ENCODE measurements around the gene FAXC. TPM values are rescaled to one million over a fixed set of nuclear protein-coding genes. Genes with fewer than 3 reads are reported as not detected.

FAXC gene
- total RNA-seq, 1 experiment from 2014 or later, result 1.5 TPM

- BruUV-seq (replicated peaks), result no TSS peak
- CTCF ChIA-PET, result no interaction called here
- H3K4me3 Mint-ChIP-seq (ENCODE audit: low read depth, unreplicated experiment), result no peak overlapping the region
- H3K4me1 Mint-ChIP-seq (ENCODE audit: low read depth, unreplicated experiment), result no peaks in the 10 kb centered on the region
- DNase-seq, result no peak
- no peaks in the 10 kb centered on the region for H3K36me3 Mint-ChIP-seq (ENCODE audit: insufficient read depth, unreplicated experiment)
- no peaks in the 10 kb centered on the region for H3K9me3 Mint-ChIP-seq (ENCODE audit: low read depth, unreplicated experiment)
- no peak for TF ChIP-seq CTCF (IDR thresholded peaks at IDR 0.05; ENCODE audit: unreplicated experiment)
- intact Hi-C loops (cut with micrococcal nuclease; ENCODE audit: unreplicated experiment), result no loop called here
- peaks cover 25% of the 10 kb centered on the region for H3K27me3 Mint-ChIP-seq (ENCODE audit: unreplicated experiment)
- H3K27ac Mint-ChIP-seq (ENCODE audit: unreplicated experiment), result no peak overlapping the region
Measured at GRCh38 chr6:99307295-99307907, 42.1 kb downstream of the FAXC start.

- intact Hi-C loops (cut with micrococcal nuclease; ENCODE audit: unreplicated experiment), result no loop called here
- peaks cover 30% of the 10 kb centered on the region for H3K27me3 Mint-ChIP-seq (ENCODE audit: unreplicated experiment)
- CTCF ChIA-PET, result no interaction called here
- no peaks in the 10 kb centered on the region for H3K4me1 Mint-ChIP-seq (ENCODE audit: low read depth, unreplicated experiment)
- no peaks in the 10 kb centered on the region for H3K9me3 Mint-ChIP-seq (ENCODE audit: low read depth, unreplicated experiment)
- no peak overlapping the region for H3K4me3 Mint-ChIP-seq (ENCODE audit: low read depth, unreplicated experiment)
- H3K27ac Mint-ChIP-seq (ENCODE audit: unreplicated experiment), result no peak overlapping the region
- DNase-seq, result no peak
- no peaks in the 10 kb centered on the region for H3K36me3 Mint-ChIP-seq (ENCODE audit: insufficient read depth, unreplicated experiment)
- no peak for TF ChIP-seq CTCF (IDR thresholded peaks at IDR 0.05; ENCODE audit: unreplicated experiment)
- no TSS peak for BruUV-seq (replicated peaks)
Measured at GRCh38 chr6:99306341-99306740, 43.1 kb downstream of the FAXC start.

DNA sequence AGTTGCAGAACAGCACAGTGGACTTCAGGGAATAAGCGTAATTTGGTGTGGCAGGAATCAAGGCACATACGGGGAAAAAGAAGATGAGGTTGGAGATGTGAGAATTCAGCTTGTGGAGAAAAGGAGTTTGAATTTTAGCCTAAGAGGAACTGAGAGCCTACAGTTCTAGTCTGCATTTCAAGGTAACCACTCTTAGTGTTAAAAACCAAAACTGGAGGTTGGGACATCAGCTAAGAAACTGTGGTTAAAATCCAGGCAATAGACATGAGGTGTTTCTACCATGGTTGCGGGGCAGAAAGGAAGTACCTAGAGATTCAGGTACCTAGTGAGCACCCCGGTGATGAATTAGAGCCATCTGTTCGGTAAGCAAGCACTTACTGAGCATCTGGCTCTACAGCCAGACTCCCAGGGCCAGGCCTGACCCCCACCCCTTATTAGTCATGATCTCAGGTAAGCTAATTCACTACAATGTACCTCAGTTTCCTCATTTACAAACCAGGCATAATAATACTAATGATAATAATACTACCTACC lies 44.4 kb downstream of the FAXC start:
- CTCF ChIA-PET, result no interaction called here
- no TSS peak for BruUV-seq (replicated peaks)
- H3K9me3 Mint-ChIP-seq (ENCODE audit: low read depth, unreplicated experiment), result no peaks in the 10 kb centered on the region
- intact Hi-C loops (cut with micrococcal nuclease; ENCODE audit: unreplicated experiment), result no loop called here
- H3K27me3 Mint-ChIP-seq (ENCODE audit: unreplicated experiment), result peaks cover 42% of the 10 kb centered on the region
- no peak for TF ChIP-seq CTCF (IDR thresholded peaks at IDR 0.05; ENCODE audit: unreplicated experiment)
- no peak overlapping the region for H3K4me3 Mint-ChIP-seq (ENCODE audit: low read depth, unreplicated experiment)
- H3K4me1 Mint-ChIP-seq (ENCODE audit: low read depth, unreplicated experiment), result no peaks in the 10 kb centered on the region
- no peak overlapping the region for H3K27ac Mint-ChIP-seq (ENCODE audit: unreplicated experiment)
- DNase-seq, result no peak
- no peaks in the 10 kb centered on the region for H3K36me3 Mint-ChIP-seq (ENCODE audit: insufficient read depth, unreplicated experiment)

DNA sequence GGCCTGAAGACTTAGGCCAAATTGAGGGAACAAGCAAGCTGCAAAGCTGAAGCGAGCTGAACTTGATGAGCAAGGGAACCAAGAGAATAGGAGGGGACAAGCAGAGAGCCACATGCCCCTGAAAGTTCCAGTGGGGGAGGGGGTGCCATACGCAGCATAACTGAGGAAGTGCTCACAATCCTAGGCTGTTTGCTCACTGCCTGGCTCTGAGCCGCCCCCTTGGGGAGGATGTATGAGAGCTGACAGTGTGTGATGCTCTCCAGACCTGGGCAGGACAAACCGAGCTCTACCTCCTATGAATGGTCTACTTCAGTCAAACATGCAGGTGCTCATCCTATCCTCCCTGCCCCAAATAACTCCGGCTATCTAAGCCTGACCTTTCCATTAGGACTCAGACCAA lies 52.1 kb downstream of the FAXC start:
- intact Hi-C loops (cut with micrococcal nuclease; ENCODE audit: unreplicated experiment), result no loop called here
- Mint-ChIP-seq H3K27ac (ENCODE audit: unreplicated experiment) (no peak overlapping the region), H3K4me1 (ENCODE audit: low read depth, unreplicated experiment) (no peaks in the 10 kb centered on the region), H3K27me3 (ENCODE audit: unreplicated experiment) (peaks cover 57% of the 10 kb centered on the region), H3K4me3 (ENCODE audit: low read depth, unreplicated experiment) (no peak overlapping the region), H3K36me3 (ENCODE audit: insufficient read depth, unreplicated experiment) (no peaks in the 10 kb centered on the region), H3K9me3 (ENCODE audit: low read depth, unreplicated experiment) (no peaks in the 10 kb centered on the region)
- CTCF ChIA-PET, result no interaction called here
- DNase-seq, result no peak
- TF ChIP-seq CTCF (IDR thresholded peaks at IDR 0.05; ENCODE audit: unreplicated experiment), result no peak
- BruUV-seq (replicated peaks), result no TSS peak

Data from Calu3 (cell line).